ENCODE data around the gene GEMIN7. TPM values are rescaled to one million over a fixed set of nuclear protein-coding genes. Genes with fewer than 3 reads are reported as not detected.
A peak's percentile ranks its signal among the peaks of the same experiment; 100 is the strongest.

The GEMIN7 gene
- total and polyA plus RNA-seq, 2 donors from 2014 or later, result 17.2 to 32.2 TPM

- FAIRE-seq (no peak), DNase-seq (no peak)
- no peaks in the 10 kb centered on the region for H3K9me3 ChIP-seq (ENCODE audit: control insufficient read depth in 2 of 3, insufficient read depth in 1 of 3, low read length in 3 of 3)
- intact Hi-C loops (cut with DNase I), result no loop called here
- no peak overlapping the region for H3K4me3 ChIP-seq (ENCODE audit: low read length in 3 of 3)
- H3K36me3 ChIP-seq (ENCODE audit: control insufficient read depth in 2 of 3, insufficient read depth in 3 of 3, low read length in 3 of 3), result peaks cover 0 to 8% (median 7%) of the 10 kb centered on the region in 3 donors
- H3K27ac ChIP-seq (ENCODE audit: low read depth in 2 of 2, low read length in 2 of 2), result peak overlapping the region in 1 of 2 donors; percentile 32
- no peaks in the 10 kb centered on the region for H3K27me3 ChIP-seq (ENCODE audit: control insufficient read depth, insufficient read depth, low read length)
- H3K4me1 ChIP-seq (ENCODE audit: control insufficient read depth in 2 of 3, insufficient read depth in 2 of 3, low read depth in 1 of 3, low read length in 3 of 3), result peaks cover 0 to 14% (median 7%) of the 10 kb centered on the region in 3 donors
- no peak for TF ChIP-seq CTCF (IDR thresholded peaks at IDR 0.05; ENCODE audit: borderline replicate concordance, extremely low read depth, insufficient read depth)
- peak overlapping the region in 1 of 3 donors; percentile 26 for H3K9ac ChIP-seq (ENCODE audit: low read length in 3 of 3)
These were observed 4.2 kb upstream of the GEMIN7 start for GRCh38 chr19:45074744-45075300.

GRCh38 chr19:45075301-45076028 is 3.6 kb upstream of the GEMIN7 start:
- peak overlapping the region in 1 of 3 donors; percentile 24 for H3K9ac ChIP-seq (ENCODE audit: low read length in 3 of 3)
- H3K4me3 ChIP-seq (ENCODE audit: low read length in 3 of 3), result peak overlapping the region in 2 of 3 donors; percentile 29 to 54
- H3K4me1 ChIP-seq (ENCODE audit: control insufficient read depth in 2 of 3, insufficient read depth in 2 of 3, low read depth in 1 of 3, low read length in 3 of 3), result peaks cover 0 to 19% (median 12%) of the 10 kb centered on the region in 3 donors
- H3K27me3 ChIP-seq (ENCODE audit: control insufficient read depth, insufficient read depth, low read length), result no peaks in the 10 kb centered on the region
- intact Hi-C loops (cut with DNase I), result no loop called here
- DNase-seq, result peak in 4 of 5 donors; percentile 36 to 96 (median 67)
- peaks cover 0 to 1% (median 1%) of the 10 kb centered on the region in 3 donors for H3K36me3 ChIP-seq (ENCODE audit: control insufficient read depth in 2 of 3, insufficient read depth in 3 of 3, low read length in 3 of 3)
- TF ChIP-seq CTCF (IDR thresholded peaks at IDR 0.05; ENCODE audit: borderline replicate concordance, extremely low read depth, insufficient read depth), result no peak
- peak overlapping the region; percentile 32 to 69 for H3K27ac ChIP-seq (ENCODE audit: low read depth in 2 of 2, low read length in 2 of 2)
- no peaks in the 10 kb centered on the region for H3K9me3 ChIP-seq (ENCODE audit: control insufficient read depth in 2 of 3, insufficient read depth in 1 of 3, low read length in 3 of 3)
- no peak for FAIRE-seq

- H3K27me3 ChIP-seq (ENCODE audit: control insufficient read depth, insufficient read depth, low read length), result no peaks in the 10 kb centered on the region
- H3K27ac ChIP-seq (ENCODE audit: low read depth in 2 of 2, low read length in 2 of 2), result peak within 1 kb of the TSS; percentile 32 to 69
- H3K36me3 ChIP-seq (ENCODE audit: control insufficient read depth in 2 of 3, insufficient read depth in 3 of 3, low read length in 3 of 3), result no peaks in the 10 kb centered on the region
- FAIRE-seq (no peak), DNase-seq (peak; percentile 53 to 93 (median 74))
- H3K9me3 ChIP-seq (ENCODE audit: control insufficient read depth in 2 of 3, insufficient read depth in 1 of 3, low read length in 3 of 3), result no peaks in the 10 kb centered on the region
- H3K4me3 ChIP-seq (ENCODE audit: low read length in 3 of 3), result peak within 1 kb of the TSS; percentile 29 to 54 (median 30)
- no peak for TF ChIP-seq CTCF (IDR thresholded peaks at IDR 0.05; ENCODE audit: borderline replicate concordance, extremely low read depth, insufficient read depth)
- peaks cover 0 to 19% (median 12%) of the 10 kb centered on the region in 3 donors for H3K4me1 ChIP-seq (ENCODE audit: control insufficient read depth in 2 of 3, insufficient read depth in 2 of 3, low read depth in 1 of 3, low read length in 3 of 3)
- intact Hi-C loops (cut with DNase I), result no loop called here
- H3K9ac ChIP-seq (ENCODE audit: low read length in 3 of 3), result peak within 1 kb of the TSS in 2 of 3 donors; percentile 24 to 75
These were observed 2.8 kb upstream of the GEMIN7 start, which contains the start of gene ZNF296 for GRCh38 chr19:45076029-45076850. TSS of gene ZNF296 (minus strand) at chr19:45076478. CDS start at chr19:45076373, 105 bp downstream.
